Measurements from ENCODE around the gene TMEM37. TPM values are rescaled to one million over a fixed set of nuclear protein-coding genes. Genes with fewer than 3 reads are reported as not detected.

The TMEM37 gene
- total and polyA plus RNA-seq, 2 of the 13 experiments (the other 11 are each of a cell fraction or from before 2014, with no cell fraction given), result 37.7 to 115 TPM

DNA sequence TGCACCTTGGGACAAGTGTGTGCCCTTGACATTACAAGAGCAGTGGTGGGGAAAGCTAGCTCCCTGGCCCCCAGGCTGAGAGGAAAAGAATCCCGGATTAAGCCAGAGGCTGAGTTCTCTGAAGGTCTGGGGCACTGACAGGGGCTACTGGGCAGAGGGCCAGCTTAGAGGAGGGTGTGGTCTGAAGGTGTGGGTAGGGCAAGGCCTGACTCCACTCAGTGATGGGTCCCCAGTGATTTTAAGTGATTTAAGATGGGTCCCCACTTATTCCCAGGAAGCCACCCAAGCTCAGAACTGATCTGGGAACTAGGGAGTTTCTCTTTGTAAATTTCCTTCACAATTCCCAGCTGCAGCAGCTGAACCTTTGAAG, 8.8 kb downstream of the TMEM37 start:
- WGBS (ENCODE audit: low lambda C conversion rate), result 29% methylated on average over 1 of the region's 1 CpG
- intact Hi-C loops (cut with micrococcal nuclease; ENCODE audit: unreplicated experiment) (loop anchor here (1.0 kb wide), 1 partner anchor 31 kb away; no protein-coding TSS in a partner anchor), in situ Hi-C loops (cut with HindIII; ENCODE audit: extremely low pct_ligation_motif_present, low pct_unique_long_range_greater_than_20kb) (no loop called here)
- no peak overlapping the region for H2AFZ ChIP-seq (ENCODE audit: low read length)
- H3K4me1 ChIP-seq (ENCODE audit: insufficient read depth, low read length), result peaks cover 75% of the 10 kb centered on the region
- peaks cover 0 to 2% of the 10 kb centered on the region in 2 experiments; a peak in 3 of 5 replicates for H3K36me3 ChIP-seq (replicated peaks in 1 of 2; ENCODE audit: control insufficient read depth in 1 of 2, insufficient read depth in 2 of 2, low read length in 2 of 2)
- peak overlapping the region; percentile 33; the same call in 1 of the 2 replicates for H3K4me2 ChIP-seq (ENCODE audit: low read depth, low read length)
- H3K9me3 ChIP-seq (ENCODE audit: low read length), result no peaks in the 10 kb centered on the region
- peaks cover 31% of the 10 kb centered on the region for H3K79me2 ChIP-seq (ENCODE audit: insufficient read depth, low read length)
- H4K20me1 ChIP-seq (ENCODE audit: insufficient read depth, low read length), result peaks cover 18% of the 10 kb centered on the region; the same call in 1 of the 2 replicates
- ChIA-PET POLR2A (interaction anchor here (1.0 to 3.5 kb wide), 3 partner anchors 9 to 15 kb away, joined by 4 to 21 read pairs (median 4); partner anchors contain the start of gene TMEM37), CTCF (ENCODE audit: low intra/inter-chr PET ratio, low total read pairs) (no interaction called here)
- no peaks in the 10 kb centered on the region for H3K27me3 ChIP-seq (ENCODE audit: control insufficient read depth in 1 of 2, insufficient read depth in 2 of 2, low read length in 2 of 2)
- DNase-seq (ENCODE audit: low spot score) (no peak), ATAC-seq (no peak), FAIRE-seq (no peak)
- H3K4me3 ChIP-seq (replicated peaks in 1 of 3; ENCODE audit: insufficient read depth in 1 of 3, low read depth in 2 of 3, low read length in 3 of 3), result peak overlapping the region in 1 of 3 experiments; percentile 8; a peak in 1 of 6 replicates
- H3K27ac ChIP-seq (ENCODE audit: extremely low read length, insufficient read depth, low read length), result no peak overlapping the region
- no peak overlapping the region for H3K9ac ChIP-seq (ENCODE audit: insufficient read depth, low read depth, low read length)
- no TSS peak for BruUV-seq (replicated peaks)
- no peak for TF ChIP-seq LCORL (IDR thresholded peaks at IDR 0.05)
- TF ChIP-seq LCORL (CRISPR knock-in tag; IDR thresholded peaks at IDR 0.05), result peak; percentile 36; the same call in 1 of the 2 replicates
- no peak for TF ChIP-seq ZNF839 (CRISPR knock-in tag; IDR thresholded peaks at IDR 0.05; ENCODE audit: borderline replicate concordance)
- TF ChIP-seq TERF1 (CRISPR knock-in tag; IDR thresholded peaks at IDR 0.05), result no peak
- TF ChIP-seq ZNF329 (CRISPR knock-in tag; IDR thresholded peaks at IDR 0.05; ENCODE audit: low read depth), result no peak
- TF ChIP-seq, protein P1, sequence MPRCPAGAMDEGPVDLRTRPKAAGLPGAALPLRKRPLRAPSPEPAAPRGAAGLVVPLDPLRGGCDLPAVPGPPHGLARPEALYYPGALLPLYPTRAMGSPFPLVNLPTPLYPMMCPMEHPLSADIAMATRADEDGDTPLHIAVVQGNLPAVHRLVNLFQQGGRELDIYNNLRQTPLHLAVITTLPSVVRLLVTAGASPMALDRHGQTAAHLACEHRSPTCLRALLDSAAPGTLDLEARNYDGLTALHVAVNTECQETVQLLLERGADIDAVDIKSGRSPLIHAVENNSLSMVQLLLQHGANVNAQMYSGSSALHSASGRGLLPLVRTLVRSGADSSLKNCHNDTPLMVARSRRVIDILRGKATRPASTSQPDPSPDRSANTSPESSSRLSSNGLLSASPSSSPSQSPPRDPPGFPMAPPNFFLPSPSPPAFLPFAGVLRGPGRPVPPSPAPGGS (CRISPR knock-in tag; IDR thresholded peaks at IDR 0.05), result 0 out of 2 replicates have a peak, but pooled peaks have one; percentile 3
- TF ChIP-seq, protein P2, sequence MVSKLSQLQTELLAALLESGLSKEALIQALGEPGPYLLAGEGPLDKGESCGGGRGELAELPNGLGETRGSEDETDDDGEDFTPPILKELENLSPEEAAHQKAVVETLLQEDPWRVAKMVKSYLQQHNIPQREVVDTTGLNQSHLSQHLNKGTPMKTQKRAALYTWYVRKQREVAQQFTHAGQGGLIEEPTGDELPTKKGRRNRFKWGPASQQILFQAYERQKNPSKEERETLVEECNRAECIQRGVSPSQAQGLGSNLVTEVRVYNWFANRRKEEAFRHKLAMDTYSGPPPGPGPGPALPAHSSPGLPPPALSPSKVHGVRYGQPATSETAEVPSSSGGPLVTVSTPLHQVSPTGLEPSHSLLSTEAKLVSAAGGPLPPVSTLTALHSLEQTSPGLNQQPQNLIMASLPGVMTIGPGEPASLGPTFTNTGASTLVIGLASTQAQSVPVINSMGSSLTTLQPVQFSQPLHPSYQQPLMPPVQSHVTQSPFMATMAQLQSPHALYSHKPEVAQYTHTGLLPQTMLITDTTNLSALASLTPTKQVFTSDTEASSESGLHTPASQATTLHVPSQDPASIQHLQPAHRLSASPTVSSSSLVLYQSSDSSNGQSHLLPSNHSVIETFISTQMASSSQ (IDR thresholded peaks at IDR 0.05; ENCODE audit: low read depth), result no peak
- TF ChIP-seq, protein P2 (CRISPR knock-in tag; IDR thresholded peaks at IDR 0.05; ENCODE audit: borderline replicate concordance), result peak; percentile 46; the same call in 1 of the 2 replicates
- TF ChIP-seq ZNF510 (CRISPR knock-in tag; IDR thresholded peaks at IDR 0.05; ENCODE audit: low read depth), result 0 out of 2 replicates have a peak, but pooled peaks have one; percentile 65
- TF ChIP-seq MED1 (CRISPR knock-in tag; IDR thresholded peaks at IDR 0.05), result no peak
- no peak for TF ChIP-seq ZNF737 (CRISPR knock-in tag; IDR thresholded peaks at IDR 0.05; ENCODE audit: borderline replicate concordance)
- TF ChIP-seq, protein P3, sequence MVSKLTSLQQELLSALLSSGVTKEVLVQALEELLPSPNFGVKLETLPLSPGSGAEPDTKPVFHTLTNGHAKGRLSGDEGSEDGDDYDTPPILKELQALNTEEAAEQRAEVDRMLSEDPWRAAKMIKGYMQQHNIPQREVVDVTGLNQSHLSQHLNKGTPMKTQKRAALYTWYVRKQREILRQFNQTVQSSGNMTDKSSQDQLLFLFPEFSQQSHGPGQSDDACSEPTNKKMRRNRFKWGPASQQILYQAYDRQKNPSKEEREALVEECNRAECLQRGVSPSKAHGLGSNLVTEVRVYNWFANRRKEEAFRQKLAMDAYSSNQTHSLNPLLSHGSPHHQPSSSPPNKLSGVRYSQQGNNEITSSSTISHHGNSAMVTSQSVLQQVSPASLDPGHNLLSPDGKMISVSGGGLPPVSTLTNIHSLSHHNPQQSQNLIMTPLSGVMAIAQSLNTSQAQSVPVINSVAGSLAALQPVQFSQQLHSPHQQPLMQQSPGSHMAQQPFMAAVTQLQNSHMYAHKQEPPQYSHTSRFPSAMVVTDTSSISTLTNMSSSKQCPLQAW (CRISPR knock-in tag; IDR thresholded peaks at IDR 0.05), result no peak
- TF ChIP-seq, protein P4, sequence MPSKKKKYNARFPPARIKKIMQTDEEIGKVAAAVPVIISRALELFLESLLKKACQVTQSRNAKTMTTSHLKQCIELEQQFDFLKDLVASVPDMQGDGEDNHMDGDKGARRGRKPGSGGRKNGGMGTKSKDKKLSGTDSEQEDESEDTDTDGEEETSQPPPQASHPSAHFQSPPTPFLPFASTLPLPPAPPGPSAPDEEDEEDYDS (CRISPR knock-in tag; IDR thresholded peaks at IDR 0.05), result no peak
- no peak for TF ChIP-seq MAZ (IDR thresholded peaks at IDR 0.05; ENCODE audit: borderline replicate concordance, low read depth, low read length)
- TF ChIP-seq MAZ (CRISPR knock-in tag; IDR thresholded peaks at IDR 0.05; ENCODE audit: low read depth), result no peak
- TF ChIP-seq ETV6 (CRISPR knock-in tag; conservative IDR thresholded peaks at IDR 0.05), result 0 out of 2 replicates have a peak, but pooled peaks have one; percentile 2

Measured in HepG2 (cell line).